Measurements from ENCODE around the gene ATP6V1B1. TPM values are rescaled to one million over a fixed set of nuclear protein-coding genes. Genes with fewer than 3 reads are reported as not detected.

The ATP6V1B1 gene
- total RNA-seq, 1 donor from 2014 or later, result not detected

- H3K27me3 ChIP-seq (ENCODE audit: low read depth), result peaks cover 62% of the 10 kb centered on the region
- no peaks in the 10 kb centered on the region for H3K36me3 ChIP-seq
- no peaks in the 10 kb centered on the region for H3K9me3 ChIP-seq (replicated peaks)
- DNase-seq, result no peak
- no peak overlapping the region for H3K4me3 ChIP-seq
- intact Hi-C loops (cut with micrococcal nuclease), result no loop called here
- no peak overlapping the region for H3K27ac ChIP-seq (replicated peaks)
- H3K4me1 ChIP-seq, result peaks cover 9% of the 10 kb centered on the region
- no peak for TF ChIP-seq CTCF (IDR thresholded peaks at IDR 0.05; ENCODE audit: borderline replicate concordance)
Measured at GRCh38 chr2:70967189-70967588, 31.5 kb downstream of the ATP6V1B1 start.

GRCh38 chr2:70974592-70974991 lies 38.9 kb downstream of the ATP6V1B1 start:
- no peak for TF ChIP-seq CTCF (IDR thresholded peaks at IDR 0.05; ENCODE audit: borderline replicate concordance)
- Histone ChIP-seq H3K27me3 (ENCODE audit: low read depth) (peaks cover under 1% of the 10 kb centered on the region), H3K9me3 (replicated peaks) (no peaks in the 10 kb centered on the region), H3K27ac (replicated peaks) (no peak overlapping the region), H3K36me3 (no peaks in the 10 kb centered on the region), H3K4me3 (no peak overlapping the region), H3K4me1 (peaks cover 27% of the 10 kb centered on the region)
- intact Hi-C loops (cut with micrococcal nuclease), result no loop called here
- no peak for DNase-seq

GRCh38 chr2:70975237-70975636 lies 39.5 kb downstream of the ATP6V1B1 start:
- Histone ChIP-seq H3K27me3 (ENCODE audit: low read depth) (no peaks in the 10 kb centered on the region), H3K36me3 (no peaks in the 10 kb centered on the region), H3K27ac (replicated peaks) (no peak overlapping the region), H3K4me1 (peaks cover 27% of the 10 kb centered on the region), H3K4me3 (no peak overlapping the region), H3K9me3 (replicated peaks) (no peaks in the 10 kb centered on the region)
- no peak for DNase-seq
- intact Hi-C loops (cut with micrococcal nuclease), result no loop called here
- TF ChIP-seq CTCF (IDR thresholded peaks at IDR 0.05; ENCODE audit: borderline replicate concordance), result no peak

- Histone ChIP-seq H3K4me1 (peaks cover 27% of the 10 kb centered on the region), H3K27ac (replicated peaks) (peak overlapping the region; percentile 91), H3K4me3 (peak overlapping the region; percentile 72), H3K27me3 (ENCODE audit: low read depth) (no peaks in the 10 kb centered on the region), H3K36me3 (no peaks in the 10 kb centered on the region), H3K9me3 (replicated peaks) (no peaks in the 10 kb centered on the region)
- no peak for TF ChIP-seq CTCF (IDR thresholded peaks at IDR 0.05; ENCODE audit: borderline replicate concordance)
- no peak for DNase-seq
- intact Hi-C loops (cut with micrococcal nuclease), result no loop called here
Measured at GRCh38 chr2:70977605-70978205, 42.0 kb downstream of the ATP6V1B1 start.

- no peak for TF ChIP-seq CTCF (IDR thresholded peaks at IDR 0.05; ENCODE audit: borderline replicate concordance)
- no peaks in the 10 kb centered on the region for H3K9me3 ChIP-seq (replicated peaks)
Measured at GRCh38 chr2:70978341-70979179, 42.9 kb downstream of the ATP6V1B1 start, which contains the start of gene ANKRD53. ANKRD53 (plus strand) TSS chr2:70978630; CDS start chr2:70978646, 16 bp downstream.

More at GRCh38 chr2:70978341-70979179, 42.9 kb downstream of the ATP6V1B1 start, which contains the start of gene ANKRD53:
- Histone ChIP-seq H3K4me3 (peak within 1 kb of the TSS; percentile 72), H3K4me1 (peaks cover 27% of the 10 kb centered on the region), H3K27ac (replicated peaks) (peak within 1 kb of the TSS; percentile 91), H3K27me3 (ENCODE audit: low read depth) (no peaks in the 10 kb centered on the region), H3K36me3 (no peaks in the 10 kb centered on the region)
- intact Hi-C loops (cut with micrococcal nuclease), result no loop called here
- peak; percentile 53 for DNase-seq
